Stimulated activated CD4-positive, alpha-beta T cell treated with anti-CD3 and anti-CD28 coated beads, Interleukin-1b, Interleukin-23, amount 100 ng/mL, for 1 hour (primary cell): ENCODE data around the gene FNIP2.
"Not testable (repeated sequence)": the region's sequence is repeated elsewhere in the genome, so short reads cannot be mapped to it uniquely, and the experiment has no call there.

Experiments
- DNase-seq, 2 donors: peaks; one replicate each; pipeline ENCODE4 v3.0.0-alpha.2; 2020; ENCODE audit warnings: low read depth in 2 of 2

The FNIP2 gene

GRCh38 chr4:158956918-158957317 lies 188.1 kb downstream of the FNIP2 start:
- DNase-seq: not testable (repeated sequence)
